ENCODE measurements around the gene ABCG4.
A peak's percentile ranks its signal among the peaks of the same experiment; 100 is the strongest.

Gene ABCG4

GRCh38 chr11:119108146-119108856 lies 40.6 kb upstream of the ABCG4 start:
- Histone ChIP-seq H3K4me3 (peak overlapping the region; percentile 77 to 95), H3K36me3 (peaks cover 12 to 29% (median 29%) of the 10 kb centered on the region in 3 donors), H3K27me3 (no peaks in the 10 kb centered on the region), H3K9me3 (no peaks in the 10 kb centered on the region), H3K4me1 (peaks cover 0 to 36% (median 18%) of the 10 kb centered on the region in 4 donors), H3K27ac (peak overlapping the region; percentile 70 to 88)
- no peak for DNase-seq
- intact Hi-C loops (cut with DNase I; ENCODE audit: low total_unique reads), result loop anchor here (10.0 kb wide), 1 partner anchor 216 kb away; no protein-coding TSS in a partner anchor
- TF ChIP-seq CTCF (IDR thresholded peaks at IDR 0.05), result no peak

- peak overlapping the region; percentile 77 to 95 for H3K4me3 ChIP-seq
- H3K27ac ChIP-seq, result peak overlapping the region in 1 of 2 donors; percentile 88
- intact Hi-C loops (cut with DNase I; ENCODE audit: low total_unique reads), result loop anchor here (10.0 kb wide), 1 partner anchor 216 kb away; no protein-coding TSS in a partner anchor
- no peaks in the 10 kb centered on the region for H3K27me3 ChIP-seq
- peaks cover 0 to 31% (median 16%) of the 10 kb centered on the region in 4 donors for H3K4me1 ChIP-seq
- H3K9me3 ChIP-seq, result no peaks in the 10 kb centered on the region
- TF ChIP-seq CTCF (IDR thresholded peaks at IDR 0.05), result no peak
- no peak for DNase-seq
- H3K36me3 ChIP-seq, result peaks cover 15 to 34% (median 34%) of the 10 kb centered on the region in 3 donors
Measured at GRCh38 chr11:119108857-119109221, 40.0 kb upstream of the ABCG4 start.

- Histone ChIP-seq H3K27me3 (no peaks in the 10 kb centered on the region), H3K36me3 (peaks cover 15 to 44% (median 42%) of the 10 kb centered on the region in 3 donors), H3K9me3 (no peaks in the 10 kb centered on the region), H3K27ac (no peak overlapping the region), H3K4me1 (peaks cover 0 to 30% (median 16%) of the 10 kb centered on the region in 4 donors), H3K4me3 (no peak overlapping the region)
- DNase-seq, result no peak
- TF ChIP-seq CTCF (IDR thresholded peaks at IDR 0.05), result no peak
- intact Hi-C loops (cut with DNase I; ENCODE audit: low total_unique reads), result loop anchor here (10.0 kb wide), 1 partner anchor 215 kb away; no protein-coding TSS in a partner anchor
Measured at GRCh38 chr11:119109843-119110242, 39.0 kb upstream of the ABCG4 start.

GRCh38 chr11:119110439-119110838 lies 38.4 kb upstream of the ABCG4 start:
- Histone ChIP-seq H3K4me3 (no peak overlapping the region), H3K9me3 (no peaks in the 10 kb centered on the region), H3K36me3 (peaks cover 15 to 50% (median 42%) of the 10 kb centered on the region in 3 donors), H3K27ac (no peak overlapping the region), H3K27me3 (no peaks in the 10 kb centered on the region), H3K4me1 (peaks cover 0 to 30% (median 16%) of the 10 kb centered on the region in 4 donors)
- intact Hi-C loops (cut with DNase I; ENCODE audit: low total_unique reads), result no loop called here
- DNase-seq, result no peak
- no peak for TF ChIP-seq CTCF (IDR thresholded peaks at IDR 0.05)

- Histone ChIP-seq H3K4me1 (peaks cover 0 to 26% (median 14%) of the 10 kb centered on the region in 4 donors), H3K9me3 (no peaks in the 10 kb centered on the region), H3K4me3 (no peak overlapping the region), H3K27ac (no peak overlapping the region), H3K27me3 (no peaks in the 10 kb centered on the region), H3K36me3 (peaks cover 15 to 60% (median 50%) of the 10 kb centered on the region in 3 donors)
- DNase-seq, result no peak
- intact Hi-C loops (cut with DNase I; ENCODE audit: low total_unique reads), result no loop called here
- TF ChIP-seq CTCF (IDR thresholded peaks at IDR 0.05), result no peak
Measured at GRCh38 chr11:119111361-119111925, 37.4 kb upstream of the ABCG4 start.
